Left forelimb (tissue), 1 donor: Measurements from ENCODE around the gene MED14.
"Not testable (repeated sequence)": the region's sequence is repeated elsewhere in the genome, so short reads cannot be mapped to it uniquely, and the experiment has no call there.

Source experiments
- DNase-seq: peaks from one replicate; pipeline ENCODE4 v3.0.0-alpha.2; 2018; ENCODE audit warnings: low spot score

MED14 gene

DNA sequence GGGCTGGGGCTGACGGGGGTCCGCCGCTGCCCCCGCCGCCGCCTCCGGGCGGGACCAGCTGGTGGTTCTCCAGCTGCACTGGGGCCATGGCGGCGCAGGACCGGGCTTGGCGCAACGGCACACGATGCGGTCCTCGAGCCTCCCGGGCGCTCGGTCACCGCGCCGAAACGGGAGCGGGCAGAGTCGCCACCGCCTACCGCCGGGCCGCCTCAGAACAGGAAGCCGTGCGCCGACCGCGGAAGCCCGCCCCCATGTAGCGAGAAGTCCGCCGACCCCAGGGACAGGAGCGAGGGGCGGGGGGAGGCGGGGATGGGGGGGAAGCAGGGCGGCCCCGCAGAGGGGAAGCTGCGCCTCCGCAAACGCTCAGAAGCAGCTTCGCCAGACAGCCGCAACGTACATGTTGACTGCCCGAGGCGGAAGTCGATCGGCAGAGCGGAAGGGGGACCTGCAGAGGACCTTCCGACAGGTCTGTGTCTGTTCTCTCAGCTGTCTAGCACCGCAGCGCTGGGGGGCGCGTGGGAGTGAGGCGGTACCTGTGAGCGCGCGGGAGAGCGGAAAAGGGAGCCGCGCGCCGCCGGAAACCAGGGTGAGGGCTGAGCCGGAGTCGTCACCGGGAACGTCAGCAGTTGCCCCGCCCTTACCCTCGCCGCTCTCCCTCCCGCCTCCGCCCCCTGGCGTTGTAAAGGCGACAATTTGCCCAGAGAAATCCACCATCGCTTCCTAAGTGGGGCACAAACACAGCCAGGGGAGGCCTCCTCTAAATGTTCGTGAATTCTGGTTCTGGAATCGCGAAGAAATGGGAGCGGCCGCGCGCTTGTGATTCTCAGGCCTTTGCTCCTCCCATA lies at the start of gene MED14:
Gene MED14 (minus strand): TSS at position 218 of the 845 bp plus-strand sequence. CDS start 130 bp downstream, at position 88.
- DNase-seq = peak; percentile 92

DNA sequence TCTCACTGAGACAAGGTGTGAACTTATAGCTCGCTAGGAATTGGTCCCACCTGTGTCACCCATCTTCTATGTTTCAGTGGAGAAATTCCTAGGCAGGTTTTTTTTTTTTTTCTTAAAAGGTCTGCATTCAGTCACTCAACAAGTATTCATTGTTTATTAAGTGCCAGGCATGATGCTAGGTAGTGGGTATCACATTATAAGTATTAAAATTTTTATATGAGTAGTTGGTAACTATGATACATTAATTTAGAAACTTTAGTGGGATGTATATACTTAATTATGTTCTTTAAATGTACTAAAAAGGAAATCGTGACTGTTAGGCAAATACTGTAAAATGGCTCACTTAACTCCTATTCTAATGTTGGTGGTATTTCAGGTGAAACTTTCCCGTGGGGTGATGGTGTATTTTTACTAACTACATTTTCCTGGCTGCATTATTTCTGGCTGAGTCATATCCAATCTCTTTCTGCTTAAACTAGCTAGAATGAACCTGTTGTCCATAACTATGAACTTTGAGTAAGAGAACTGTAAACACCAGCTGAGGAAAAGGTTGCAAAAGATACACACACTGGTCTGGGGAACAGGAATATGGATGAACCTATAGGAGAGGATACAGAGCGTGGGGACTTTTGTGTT lies 49.3 kb upstream of the MED14 start:
- no peak for DNase-seq

DNA sequence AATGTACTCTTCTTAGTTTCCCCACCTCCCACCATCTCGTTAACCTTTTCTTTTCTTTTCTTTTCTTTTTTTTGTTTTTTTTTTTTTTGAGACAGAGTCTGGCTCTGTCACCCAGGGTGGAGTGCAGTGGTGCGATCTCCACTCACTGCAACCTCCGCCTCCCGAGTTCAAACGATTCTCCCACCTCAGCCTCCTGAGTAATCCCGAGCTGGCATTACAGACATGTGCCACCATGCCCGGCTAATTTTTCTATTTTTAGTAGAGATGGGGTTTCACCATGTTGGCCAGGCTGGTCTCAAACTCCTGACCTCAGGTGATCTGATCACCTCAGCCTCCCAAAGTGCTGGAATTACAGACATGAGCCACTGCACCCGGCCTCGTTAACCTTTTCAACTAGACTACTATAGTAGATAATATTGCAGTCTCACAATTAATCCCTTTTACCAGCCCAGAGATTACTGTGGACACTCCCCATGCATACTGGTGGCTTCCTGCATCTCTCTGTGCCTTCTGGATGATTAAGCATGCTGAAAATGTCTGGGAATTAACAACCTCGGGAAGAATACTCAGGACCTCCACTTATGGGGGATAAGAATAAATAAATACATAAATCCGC lies 47.4 kb upstream of the MED14 start:
- DNase-seq = not testable (repeated sequence)

DNA sequence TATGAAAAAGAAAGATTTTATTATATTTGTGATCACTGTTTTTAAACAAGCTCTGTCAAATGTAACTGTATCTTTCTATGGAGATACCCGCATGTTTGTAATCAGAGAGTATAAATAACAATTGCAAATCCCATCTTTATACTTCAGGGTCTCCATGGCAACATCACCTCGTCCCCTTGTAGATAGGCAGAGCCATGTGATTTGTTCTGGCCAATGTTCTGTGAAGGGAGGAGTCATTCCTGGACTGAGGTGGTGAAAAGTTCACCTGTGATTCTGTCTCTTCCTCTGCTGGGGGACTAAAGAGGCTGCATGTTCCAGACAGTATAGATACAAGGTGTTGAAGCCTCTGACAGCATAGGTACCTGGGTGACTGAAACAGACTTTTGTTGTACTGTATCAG lies 45.6 kb upstream of the MED14 start:
- no peak for DNase-seq

DNA sequence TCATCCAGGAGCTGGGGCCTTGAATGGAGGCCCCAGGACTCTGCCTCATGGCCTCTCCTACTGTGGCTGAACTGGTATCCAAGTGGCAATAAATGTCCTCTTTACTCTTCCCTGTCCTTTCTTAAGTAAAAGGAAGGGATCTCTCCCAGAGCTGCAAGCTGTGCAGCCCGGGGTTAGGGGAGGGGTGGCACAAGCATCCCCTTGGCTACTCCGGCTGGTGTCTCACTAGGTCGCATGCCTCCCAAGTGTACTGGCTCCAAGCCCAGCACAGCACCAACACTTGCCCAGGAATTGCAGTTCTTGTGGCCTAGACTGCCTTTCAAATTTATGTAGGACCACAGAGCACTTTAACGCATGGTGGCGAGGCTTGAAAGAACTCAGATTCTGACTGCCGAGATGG lies 44.7 kb upstream of the MED14 start:
- no peak for DNase-seq

DNA sequence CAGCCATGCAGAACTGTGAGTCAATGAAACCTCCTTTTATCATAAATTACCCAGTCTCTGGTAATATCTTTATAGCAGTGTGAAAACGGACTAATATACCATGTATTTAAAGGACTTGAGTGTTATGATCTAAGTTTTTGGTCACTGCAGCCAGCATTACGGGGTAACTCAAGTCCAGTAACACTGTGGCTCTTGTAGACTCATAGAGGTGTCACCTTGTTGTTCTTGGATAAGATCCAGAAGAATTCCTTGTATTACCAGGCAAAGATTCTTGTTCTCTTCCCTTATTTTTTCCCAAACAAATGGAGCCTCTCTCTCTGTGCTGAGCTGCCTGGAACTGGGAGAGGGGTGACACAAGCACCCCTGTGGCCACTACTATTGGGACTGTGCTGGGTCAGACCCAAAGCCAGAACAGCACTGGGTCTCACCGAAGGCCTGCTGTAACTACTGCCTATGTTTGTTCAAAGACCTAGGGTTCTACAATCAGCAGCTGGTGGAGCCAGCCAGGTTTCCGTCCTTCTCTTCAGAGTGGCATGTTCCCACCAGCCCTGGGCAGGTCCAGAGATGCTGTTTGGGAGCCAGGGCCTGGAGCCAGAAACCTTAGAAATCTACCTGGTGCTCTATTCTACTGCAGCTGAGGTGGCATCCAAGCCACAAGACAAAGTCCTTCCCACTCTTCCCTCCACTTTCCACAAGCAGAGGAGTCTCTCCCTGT lies 43.7 kb upstream of the MED14 start:
- no peak for DNase-seq

DNA sequence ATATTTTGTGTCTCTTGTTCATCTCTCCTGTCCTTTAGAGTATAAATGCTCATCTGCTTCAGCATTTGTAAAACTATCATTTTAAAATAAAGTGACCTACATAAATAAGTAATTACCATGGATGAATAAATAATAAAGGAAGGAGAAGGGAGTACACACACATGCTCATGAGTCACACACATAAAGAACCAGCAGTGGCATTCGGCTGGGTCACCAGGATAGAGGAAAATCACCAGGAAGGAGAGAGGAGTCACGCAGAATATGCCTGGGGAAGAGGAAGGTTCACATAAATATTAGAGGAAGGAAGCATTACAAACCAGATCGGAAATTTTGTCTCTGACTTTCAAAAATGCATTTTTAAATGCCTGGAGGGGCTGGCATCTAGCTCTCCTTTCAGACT lies 38.5 kb upstream of the MED14 start:
- DNase-seq = no peak

DNA sequence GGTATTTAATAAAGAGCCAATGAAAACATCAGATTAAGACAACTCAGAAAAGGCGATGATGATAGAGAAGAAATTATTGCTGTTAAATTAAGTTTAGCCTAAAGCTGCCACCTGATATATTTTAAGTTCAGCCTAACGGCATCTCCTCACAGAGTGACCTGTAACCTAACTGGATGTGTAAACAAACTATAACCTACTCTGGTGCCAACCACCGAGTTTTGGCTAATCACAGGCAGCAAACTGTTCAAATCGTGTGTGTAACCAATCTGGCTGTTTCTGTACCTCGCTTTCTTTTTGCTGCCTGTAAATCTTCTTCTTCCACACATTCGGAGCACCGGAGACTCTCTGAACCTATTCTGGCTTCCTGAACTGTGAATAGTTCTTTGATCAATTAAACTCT lies 37.8 kb upstream of the MED14 start:
- no peak for DNase-seq

DNA sequence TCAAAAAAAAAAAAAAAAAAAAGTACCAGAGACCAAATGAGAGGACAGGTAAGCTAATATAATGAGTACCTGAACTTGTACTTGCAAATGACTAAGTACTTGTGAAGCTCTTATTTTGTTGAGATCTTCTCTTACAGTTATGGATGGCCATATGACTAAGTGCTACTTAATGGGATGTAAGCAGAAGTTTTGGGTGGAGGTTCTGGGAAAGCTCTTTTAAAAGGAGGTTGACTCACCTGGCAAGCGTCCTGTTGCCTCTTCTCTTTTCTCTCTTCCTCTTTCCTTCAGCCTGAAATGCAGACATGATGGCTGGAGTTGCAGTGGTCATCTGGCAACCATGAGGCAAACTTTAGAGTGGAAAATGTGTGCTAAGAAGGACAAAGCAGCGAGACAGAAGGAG lies 36.9 kb upstream of the MED14 start:
- no peak for DNase-seq

DNA sequence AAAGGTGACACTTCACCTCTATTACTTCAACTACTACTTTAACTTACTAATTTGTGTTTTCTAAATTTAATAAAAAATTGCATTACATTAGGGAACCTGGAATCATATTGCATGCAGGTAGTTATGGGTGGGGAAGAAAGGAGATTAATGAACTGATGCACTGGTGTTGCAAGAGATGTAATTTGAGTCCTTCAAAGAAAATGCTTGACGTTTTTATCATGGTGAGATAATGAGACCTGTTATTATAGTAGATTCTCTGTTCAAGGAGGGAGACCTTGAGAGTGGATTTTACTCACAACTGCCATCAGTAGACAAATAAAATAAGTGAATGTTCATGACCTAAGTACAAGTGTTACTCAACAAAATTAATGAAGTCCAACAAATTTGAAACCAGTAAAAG lies 26.4 kb upstream of the MED14 start:
- no peak for DNase-seq

DNA sequence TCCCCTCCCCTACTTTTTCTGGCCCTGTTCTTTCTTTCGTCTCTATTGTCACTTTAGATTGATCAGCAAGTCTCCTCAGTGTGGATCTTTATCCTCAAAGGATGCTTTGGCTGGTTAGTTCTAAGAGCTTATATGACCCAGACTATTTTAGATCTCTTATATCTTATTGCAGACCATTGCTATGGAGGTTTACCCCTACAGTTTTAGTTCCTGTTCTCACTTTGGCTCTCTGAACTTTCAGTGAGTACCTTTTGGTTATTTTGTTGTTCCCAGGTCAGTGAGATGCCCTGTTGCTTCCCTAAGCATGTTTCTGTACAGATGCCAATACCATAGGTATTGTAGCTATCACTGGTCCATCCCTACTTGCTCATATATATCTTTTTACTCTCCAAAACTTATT lies 24.0 kb upstream of the MED14 start:
- no peak for DNase-seq

DNA sequence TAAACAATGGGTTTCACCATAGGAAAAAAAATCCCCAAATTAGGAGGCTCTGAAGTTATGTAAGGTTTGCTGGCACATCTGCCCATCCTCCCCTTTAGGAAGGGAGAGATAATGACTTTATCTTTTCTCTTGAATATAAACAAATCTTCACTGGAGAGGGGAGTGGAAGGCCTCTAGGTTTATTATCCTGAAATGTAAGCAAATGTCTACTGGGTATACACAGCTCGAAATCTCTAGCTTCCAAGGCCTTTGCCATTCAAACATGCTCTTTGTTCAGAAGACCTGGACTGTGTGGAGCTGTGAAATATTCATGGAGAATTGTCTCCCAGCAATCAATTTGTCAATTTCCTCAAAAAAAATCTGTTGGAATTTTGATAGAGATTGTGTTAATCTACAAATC lies 21.7 kb upstream of the MED14 start:
- no peak for DNase-seq

DNA sequence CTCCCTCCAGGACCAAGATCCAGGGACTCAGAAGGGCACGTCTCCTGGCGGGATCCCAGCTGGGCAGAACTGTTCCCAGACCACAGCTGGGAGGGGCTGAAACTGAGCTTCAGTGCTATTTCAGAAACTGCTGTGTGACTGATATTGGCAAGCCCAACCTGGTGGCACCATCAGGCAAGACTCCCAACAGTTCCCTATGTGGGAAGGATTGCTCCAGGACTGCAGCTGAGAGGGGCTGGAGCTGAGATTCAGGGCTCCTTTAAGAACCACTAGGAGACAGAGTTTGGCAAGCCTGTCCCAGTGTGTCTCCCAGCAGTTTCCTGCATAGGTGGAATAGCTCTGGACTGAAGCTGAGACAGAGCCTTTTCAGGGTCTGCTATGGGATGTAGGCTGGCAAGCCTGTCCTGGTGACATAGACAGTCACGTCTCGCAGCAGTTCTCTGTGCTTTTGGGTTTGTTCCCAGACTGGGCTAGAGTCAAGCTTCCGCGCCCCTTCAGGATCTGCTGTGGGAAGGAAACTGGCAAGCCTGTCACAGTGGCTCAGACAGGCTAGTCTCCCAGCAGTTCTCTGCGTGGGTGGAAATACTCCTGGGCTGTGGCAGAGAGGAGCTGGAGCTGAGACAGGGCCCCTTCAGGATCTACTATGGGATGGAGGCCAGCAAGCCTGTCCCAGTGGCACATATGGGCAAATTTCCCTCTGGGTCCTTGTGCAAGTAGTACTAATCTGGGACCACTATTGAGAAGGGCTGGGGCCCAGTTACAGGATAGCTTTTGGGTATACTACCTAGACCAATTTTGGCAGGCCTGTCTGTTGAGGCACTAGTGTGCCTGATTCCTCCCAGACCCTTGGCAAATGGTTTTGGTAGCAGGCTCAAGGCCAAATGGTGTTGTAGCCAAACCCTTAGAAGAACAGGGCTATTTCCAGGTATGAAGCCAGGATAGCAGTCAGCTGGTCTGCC lies 20.2 kb upstream of the MED14 start:
- no peak for DNase-seq

DNA sequence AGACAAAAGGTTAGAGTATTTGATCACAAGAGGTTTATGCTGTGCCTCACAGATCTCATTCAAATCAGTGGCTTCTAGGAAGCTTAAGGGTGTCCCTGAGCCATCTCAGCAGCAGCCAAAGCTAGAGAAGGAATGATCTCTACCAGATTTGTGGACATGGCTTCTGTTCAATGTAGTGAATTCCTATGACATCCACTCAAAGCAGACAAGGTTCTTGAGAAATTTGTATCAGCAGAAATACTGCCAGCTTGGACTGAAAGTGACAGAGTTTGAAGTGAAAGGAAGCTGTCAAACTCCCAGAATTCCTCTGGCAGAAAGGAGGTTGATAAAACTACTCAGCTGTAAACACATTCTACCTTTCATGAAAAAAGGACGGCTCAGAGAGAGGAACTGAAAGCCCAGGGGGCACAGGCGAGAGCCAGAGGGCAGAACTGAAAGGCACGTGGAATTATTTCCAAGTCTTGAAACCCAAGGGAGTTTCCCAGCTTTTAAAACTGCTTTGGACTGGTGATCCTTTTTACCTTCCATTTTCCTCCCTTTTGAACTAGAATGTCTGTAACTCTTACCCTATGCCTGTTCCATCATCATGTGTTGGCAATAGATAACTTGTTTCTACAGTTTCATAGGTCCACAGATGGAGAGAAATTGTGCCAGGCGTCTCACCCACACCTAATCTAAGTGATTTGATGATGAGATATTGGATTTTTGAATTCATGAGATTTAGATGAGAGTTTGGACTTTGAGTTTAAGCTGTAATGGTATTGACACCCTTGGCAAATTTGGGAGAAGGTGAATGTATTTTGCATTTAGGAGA lies 14.5 kb upstream of the MED14 start:
- no peak for DNase-seq

DNA sequence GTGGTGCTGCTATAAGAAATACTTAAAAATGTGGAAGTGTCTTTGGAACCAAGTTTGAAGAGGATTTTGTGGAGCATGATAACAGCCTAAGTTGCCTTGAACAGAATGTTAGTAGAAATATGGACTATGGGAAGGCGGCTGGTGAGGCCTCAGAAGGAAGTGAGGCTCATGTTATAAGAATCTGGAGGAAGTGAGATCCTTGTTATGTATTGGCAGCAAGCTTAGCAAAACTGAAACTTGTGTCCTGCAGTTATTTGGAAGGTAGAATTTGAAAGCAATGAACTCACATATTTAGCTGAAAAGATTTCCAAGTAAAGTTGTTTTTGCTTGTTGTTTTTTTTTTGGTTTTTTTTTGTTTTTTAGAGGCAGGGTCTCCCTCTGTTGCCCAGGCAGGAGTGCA lies 13.6 kb upstream of the MED14 start:
- DNase-seq = no peak

DNA sequence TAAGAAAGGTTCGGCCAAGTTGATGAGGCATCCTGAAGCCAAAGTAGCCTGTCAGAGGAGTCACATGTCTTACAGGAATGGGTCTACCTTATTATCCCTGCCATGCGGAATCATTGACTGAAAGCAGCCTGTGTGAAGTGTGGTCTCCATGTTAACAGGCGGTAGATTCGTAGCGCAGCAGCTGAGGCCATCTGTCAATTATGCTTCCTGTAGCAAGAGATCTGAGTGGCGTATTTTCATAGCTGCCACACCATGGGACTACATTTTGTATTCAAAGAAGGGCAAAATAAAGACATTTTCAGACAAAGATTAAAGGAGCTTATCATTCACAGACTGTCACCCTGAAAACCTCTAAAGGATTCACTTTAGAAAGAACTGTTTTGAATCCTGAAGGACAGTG lies 11.2 kb upstream of the MED14 start:
- DNase-seq = no peak

DNA sequence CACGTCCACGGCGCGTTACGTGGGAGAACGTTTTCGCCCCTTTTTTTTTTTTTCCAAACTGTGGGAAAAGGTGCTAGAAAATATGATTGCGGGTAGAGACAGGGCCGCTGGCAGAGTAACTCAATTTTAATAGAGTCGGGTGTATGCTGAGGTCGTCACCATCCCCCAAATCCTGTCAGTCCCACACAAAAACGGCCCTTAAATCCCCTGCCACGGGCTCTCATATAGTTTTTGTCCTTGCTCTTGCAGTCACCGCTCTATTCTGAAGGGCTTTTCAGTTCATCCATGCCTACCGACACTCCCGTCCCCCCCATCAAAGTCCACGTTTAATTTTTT lies 796 bp upstream of the MED14 start:
- no peak for DNase-seq

DNA sequence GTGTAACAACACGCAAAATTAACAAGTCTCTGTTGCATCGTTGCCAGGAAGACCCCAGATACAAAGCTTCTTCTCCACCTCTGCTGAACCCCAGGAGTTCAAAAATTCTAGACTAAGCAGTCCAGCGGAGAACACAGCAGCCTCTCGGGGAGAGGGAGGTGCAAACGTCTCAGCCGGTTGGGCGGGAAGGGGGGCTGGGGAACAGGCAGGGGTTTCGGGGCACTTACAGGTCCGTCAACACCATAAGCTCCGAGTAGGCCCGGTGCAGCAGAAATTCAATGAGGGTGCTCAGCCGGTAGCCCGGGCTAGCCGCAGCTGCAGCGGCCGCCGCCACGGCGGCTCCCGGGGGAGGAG lies 394 bp downstream of the MED14 start:
- peak; percentile 64 for DNase-seq

DNA sequence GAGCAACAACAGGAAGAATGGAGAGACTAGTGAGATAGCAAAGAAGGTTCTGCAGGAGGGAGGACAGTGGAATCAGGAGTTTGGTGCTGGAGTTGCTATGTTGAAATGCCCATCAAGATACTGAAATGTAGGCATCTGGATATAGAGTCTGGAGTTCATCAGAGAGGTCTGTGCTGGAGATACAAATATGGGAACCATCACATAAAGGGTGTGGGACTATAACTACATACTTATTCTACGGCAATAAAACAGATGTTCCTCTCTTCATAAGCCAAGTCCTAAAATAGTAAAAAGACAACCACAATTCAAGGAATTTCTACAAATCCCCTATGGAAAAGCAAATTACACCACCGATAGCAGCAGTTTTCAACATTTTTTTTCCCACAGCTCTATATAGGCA lies 1.6 kb downstream of the MED14 start:
- no peak for DNase-seq

DNA sequence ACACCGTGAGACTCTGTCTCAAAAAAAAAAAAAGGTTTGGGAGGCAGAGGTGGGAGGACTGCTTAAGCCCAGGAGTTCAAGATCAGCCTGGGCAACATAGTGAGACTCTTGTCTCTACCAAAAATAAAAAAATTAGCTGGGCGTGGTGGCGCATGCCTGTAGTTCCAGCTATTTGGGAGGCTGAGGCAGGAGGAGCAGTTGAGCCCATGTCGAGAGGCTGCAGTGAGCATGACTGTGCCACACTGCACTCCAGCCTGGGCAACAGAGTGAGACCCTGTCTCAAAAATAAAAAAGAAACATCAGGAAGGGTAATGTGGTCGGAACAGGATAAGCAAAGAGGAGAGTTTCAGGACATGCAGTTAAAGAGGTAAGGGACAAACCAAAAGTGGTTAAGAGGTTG lies 2.8 kb downstream of the MED14 start:
- DNase-seq = not testable (repeated sequence)
